ENCODE data around the gene FAR1. TPM values are rescaled to one million over a fixed set of nuclear protein-coding genes. Genes with fewer than 3 reads are reported as not detected.

The FAR1 gene
- total RNA-seq, 1 donor from 2014 or later, result 113 TPM

DNA sequence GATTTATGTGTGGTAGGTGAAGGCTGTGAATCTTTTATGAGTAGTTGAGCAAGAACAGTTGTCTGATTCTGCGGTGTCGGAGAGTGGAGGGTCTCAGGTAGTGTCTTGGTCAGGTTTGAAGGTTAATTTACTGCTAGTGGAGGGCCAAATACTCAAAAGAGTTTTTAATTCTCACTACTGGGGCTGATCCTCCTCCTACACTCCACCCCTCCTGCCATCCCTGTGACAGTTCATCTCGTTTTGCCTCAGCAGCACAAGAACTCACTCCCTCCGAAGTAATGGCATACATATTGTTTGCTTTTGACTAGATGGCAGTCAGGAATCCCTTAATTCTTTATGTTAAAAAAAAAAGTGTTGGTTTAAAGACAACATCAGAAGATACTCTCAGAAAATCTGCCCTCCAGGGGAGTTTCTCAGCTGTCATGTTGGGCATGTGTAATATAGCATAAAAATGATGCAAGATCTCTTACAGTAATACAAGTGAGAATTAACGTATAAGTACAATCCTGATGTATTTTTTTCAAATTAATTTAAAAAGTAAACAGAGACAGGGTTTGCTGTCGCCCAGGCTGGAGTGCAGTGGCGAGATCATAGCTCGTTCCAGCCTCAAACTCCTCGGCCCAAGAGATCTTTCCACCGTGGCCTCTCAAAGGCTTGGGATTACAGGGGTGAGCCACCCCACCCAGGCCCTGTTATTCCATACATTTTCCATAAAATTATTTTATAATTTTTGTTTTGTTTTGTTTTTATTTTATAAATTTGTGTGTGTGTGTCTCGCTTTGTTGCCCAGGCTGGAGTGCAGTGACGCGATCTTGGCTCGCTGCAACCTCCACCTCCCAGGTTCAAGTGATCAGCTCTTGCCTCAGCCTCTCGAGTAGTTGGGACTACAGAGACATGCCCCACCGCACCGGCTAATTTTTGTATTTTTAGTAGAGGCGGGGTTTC, 1.3 kb downstream of the FAR1 start:
- no peak for ATAC-seq

DNA sequence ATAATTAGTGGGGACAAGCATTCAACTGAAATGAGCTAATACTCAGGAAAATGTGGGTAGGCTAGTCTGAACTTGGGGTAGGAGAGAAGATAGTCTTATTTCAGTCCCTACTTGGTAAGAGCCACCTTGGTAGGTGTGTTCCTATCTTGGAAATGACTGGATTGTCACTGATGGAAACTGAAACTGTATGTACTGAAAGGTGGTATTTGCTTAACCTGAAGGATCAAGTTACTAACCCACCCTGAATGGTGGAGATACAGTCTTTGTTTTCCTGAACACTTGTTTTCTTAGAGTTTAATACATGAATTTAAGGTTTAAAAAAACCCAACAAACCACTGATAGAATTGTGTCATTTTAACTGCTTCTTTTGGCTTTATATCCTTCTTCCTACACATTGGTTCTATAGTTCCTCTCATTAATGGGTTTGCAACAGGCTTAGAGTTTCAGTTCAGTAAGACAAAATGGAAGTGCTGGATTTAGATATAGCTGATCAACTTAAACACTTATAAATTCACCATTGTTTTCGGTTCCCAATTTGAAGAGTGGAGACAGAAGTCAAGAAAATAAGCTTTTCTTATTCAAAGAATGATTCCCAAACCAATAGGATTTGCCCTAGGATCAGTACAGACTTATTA, 4.2 kb downstream of the FAR1 start:
- no peak for ATAC-seq

DNA sequence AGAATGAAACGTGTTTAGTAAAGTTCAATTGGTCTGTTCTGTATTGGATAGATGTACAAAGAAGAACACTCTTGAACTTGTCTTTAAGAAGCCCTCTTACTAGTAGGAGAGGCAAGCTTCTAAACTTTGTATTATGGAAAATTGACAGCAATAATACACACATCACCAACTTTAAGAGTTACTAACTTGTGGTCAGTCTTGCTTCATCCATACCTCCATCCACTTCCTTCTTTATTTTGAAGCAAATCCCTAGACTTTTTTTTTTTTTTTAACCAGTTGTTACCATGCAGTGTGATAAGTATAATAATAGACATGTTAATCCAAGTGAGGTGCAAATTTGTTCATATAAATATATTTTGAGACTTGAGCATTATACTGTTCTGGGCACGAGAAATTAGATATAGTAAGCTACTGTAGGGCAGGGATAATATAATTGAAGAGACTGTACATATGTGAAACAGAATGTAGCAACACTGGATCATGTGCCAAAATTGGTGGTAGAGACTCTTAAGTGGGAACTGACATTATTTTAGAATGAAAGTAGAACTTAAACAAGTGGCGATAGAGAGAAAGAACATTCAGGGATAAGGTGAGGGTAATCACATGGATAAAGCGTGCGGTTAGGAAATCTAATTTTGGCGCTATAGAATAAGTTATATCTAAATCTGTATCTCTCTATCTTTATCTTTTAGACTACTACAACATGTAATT, 6.5 kb downstream of the FAR1 start:
- ATAC-seq, result no peak

DNA sequence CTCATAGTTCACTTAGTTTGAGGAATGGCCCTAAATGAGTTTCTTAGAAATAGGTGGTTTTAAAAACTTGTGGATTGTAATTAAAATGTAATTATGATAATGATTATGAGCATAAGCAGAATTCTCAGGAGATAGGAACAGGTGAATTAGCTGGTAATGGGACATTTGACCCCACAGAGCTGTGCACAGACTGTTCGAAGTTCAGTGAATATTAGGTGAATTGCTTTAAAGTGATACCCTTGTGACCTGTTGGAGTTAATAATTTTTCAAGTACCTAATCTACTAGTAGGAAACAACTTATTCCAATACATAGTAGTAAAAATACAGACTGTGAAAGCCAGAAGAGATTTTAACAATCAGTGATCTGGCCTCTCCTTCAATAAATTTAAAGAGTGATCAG, 8.1 kb downstream of the FAR1 start:
- ATAC-seq, result no peak

DNA sequence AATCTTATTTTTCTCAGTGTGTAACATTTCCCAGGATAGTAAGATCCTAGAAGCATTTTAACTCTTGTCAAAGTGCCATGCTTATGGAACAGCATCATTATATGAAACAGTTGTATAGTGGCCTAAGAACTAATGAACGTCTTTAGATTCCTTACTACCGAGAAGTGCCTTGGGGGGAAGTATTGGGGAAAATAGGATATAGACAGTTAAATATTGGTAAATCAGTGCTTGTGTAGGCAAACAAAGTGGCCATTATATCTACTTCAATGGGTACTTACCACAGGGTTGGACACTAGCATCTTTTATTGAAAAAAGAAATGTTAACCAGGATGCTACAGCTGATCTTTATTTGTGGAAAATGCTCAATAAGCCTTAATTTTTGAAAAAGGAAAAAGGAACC, 11.3 kb downstream of the FAR1 start:
- ATAC-seq, result no peak

DNA sequence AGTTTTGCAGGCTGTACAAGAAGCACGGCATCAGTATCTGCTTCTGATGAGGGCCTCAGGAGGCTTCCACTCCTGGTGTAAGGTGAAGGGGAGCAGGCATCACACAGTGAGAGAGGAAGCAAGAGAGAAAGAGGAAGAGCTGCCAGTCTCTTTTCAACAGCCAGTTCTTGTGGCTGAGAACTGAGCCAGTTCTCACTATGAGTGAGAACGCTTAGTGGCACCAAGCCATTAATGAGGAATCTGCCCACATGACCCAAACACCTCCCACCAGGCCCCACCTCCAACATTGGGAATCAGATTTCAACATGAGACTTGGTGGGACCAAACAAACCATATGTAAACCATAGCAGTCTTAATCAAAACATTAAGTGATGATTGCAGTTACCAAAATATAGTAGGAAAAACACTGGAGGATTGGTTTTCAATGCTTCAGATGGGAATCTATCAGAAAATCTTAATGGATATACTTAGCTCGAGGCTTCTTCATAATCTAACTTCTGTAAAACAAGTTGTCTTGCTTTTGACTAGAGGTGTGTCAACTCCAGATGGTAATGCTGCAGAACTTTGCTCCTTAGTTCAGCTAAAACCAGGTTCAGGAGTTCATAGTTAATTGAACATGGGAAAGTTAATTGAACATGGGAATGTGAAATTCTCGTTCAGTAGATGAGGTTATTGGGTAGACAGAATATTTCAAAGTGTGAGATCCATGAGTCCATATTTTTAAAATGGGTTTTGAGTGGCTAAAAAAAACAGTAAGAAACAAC, 12.2 kb downstream of the FAR1 start:
- ATAC-seq, result peak; percentile 49

DNA sequence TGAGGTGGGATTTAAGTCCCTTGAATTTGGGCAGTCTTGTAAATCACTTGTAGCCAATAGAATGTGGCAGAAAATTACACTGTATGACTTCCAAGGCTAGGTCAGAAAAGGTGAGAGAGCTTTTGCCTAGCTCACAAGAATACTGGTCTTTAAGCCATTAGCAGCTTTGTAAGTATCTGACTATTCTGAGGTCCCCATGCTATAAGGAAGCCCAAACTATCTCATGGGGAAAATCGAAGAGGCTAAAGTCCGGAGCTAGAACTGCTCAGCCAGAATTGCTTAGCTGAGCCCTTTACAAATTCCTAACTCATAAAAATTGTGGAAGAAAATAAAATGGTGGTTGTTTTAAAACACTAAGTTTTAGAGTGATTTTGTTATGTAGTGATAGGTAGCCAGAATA, 13.0 kb downstream of the FAR1 start:
- no peak for ATAC-seq

DNA sequence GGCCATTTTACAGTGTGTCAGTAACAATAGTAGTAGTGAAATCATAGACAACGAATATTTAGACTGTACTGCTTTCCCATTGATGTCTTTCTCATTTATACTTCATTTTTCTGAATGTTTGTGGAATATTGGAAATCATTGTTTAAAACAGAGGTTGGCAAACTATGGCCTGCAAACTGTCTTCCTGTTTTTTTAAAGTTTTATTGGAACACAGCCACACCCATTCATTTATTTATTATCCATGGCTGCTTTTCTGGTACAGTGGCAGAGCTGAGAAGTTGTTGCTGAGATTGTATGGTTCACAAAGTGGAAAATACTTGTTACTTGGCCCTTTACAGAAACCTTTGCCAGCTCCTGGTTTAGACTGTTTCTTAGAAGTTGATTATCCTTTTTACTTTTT, 13.7 kb downstream of the FAR1 start:
- no peak for ATAC-seq

DNA sequence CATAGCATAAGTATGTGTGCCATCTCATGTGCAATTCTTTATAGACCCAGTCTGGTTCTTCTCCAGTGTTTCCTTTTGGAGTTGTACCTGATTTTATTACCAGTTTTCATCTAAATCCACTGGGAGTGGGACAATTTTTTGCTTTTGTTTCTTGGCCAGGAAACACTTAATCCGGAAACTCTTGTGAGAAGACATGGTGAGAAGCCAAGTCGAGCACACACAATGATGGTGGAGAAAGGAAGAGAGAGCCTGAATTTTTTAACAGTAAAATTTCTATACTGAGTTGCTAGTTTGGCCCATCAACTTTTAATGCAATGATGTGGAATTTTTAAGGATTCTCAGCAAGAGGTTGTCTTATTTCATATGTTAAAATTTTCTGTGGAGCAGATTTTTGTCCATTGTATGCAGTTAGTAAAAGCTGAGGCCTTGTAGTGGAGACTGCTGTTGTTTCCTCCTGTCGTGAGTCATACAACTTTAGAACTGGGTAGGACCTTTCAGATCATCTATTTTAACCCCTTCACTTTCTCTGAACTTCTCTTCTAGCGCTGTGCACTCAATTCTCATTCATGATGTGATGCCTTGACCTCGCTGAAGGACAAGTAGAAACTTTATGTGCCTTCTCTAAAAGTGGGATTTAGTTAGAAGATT, 17.1 kb downstream of the FAR1 start:
- peak; percentile 65 for ATAC-seq

DNA sequence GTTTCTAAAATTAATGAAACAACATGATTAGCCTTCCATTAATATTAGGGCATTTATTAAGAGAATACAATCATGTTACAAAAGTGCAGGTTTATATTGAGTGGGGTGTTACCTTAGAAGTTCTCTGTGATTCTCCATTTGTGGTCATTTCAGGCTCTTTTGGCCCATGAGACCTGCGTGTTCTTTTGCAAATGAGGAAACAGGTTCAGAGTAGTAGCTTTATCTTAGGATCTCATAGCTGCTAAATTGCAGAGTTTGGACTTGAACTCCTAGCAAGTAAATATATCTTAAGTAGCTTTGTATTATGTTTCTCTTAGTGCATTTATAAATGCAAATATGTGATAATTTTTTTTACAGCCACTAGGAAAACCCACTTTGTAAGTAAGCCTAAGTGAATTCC, 18.3 kb downstream of the FAR1 start:
- ATAC-seq, result no peak

DNA sequence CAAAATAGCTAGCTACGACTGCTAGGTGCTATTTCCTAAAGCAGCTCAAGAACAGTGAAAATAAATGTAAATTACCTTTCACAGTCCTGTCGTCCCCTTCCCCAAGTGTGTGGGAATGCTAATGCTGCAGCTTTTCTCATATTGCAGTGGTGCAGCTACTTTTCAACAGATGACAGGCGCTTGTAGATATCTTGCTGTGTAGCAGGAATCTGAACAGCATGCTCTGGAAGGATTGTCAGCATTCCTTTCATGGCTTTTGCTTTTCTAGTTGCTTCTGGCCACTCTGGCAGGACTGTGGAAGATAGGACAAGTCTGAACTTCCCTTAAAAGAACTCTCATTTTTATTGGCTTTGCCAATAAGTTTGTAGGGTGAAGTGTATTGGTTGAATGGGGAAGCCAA, 18.8 kb downstream of the FAR1 start:
- ATAC-seq, result no peak

DNA sequence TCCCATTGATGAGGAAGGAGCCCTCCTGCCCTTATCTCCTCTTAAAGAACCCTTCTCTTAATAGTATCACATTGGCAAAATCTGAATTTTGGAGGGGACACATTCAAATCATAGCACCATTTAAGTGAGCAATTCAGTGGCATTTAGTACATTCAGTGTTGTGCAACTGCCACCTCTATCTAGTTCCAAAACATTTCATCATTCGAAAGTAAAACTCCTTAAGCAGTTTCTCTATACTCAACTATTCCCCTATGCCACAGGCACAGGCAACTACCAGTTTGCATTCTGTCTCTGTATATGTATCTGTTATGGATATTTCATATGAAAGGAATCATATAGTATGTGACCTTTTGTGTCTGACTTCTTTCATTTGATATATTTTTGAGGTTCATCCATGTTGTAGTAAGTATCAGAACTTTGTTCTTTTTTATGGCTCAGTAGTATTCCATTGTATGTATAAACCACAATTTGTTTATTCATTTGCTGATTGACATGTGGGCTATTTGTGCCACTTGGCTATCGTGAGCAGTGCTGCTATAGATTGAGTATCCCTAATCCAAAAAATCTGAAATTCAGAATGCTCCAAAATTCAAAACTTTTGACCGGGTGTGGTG, 22.9 kb downstream of the FAR1 start:
- ATAC-seq, result peak; percentile 28

DNA sequence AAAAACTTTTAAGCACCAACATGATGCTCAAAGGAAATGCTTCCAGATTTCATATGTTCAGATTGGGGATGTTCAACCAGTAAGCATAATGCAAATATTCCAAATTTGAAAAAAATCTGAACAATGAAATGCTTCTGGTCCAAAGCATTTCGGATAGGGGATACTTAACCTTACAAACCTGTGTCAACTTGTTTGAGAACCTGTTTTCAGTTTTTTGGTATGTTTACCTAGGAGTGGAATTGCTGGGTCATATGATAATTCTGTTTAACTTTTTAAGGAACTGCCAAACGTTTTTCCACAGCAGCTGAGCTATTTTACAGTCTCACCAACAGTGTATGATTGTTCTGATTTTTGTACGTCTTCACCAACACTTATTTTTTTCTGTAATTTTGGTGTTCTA, 23.7 kb downstream of the FAR1 start:
- ATAC-seq, result peak; percentile 56

DNA sequence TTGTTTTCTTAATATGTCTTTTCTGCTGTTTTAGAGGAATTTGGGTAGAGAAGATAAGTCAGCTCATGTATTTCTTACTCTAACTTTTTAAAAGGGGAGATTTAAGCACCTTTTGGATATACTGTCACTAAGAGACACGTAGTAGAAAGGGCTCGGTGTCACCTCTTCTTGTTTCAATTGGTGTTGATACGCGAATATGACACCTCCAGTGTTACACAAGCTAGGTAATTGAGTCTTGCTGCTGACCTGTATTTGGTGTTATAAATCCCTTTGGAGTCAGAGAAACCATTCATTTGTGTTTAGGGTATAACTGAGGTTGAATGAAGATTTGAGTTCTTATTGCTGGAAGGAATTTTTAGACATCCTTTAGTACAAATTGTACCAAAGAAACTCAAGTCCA, 25.6 kb downstream of the FAR1 start:
- ATAC-seq, result no peak

DNA sequence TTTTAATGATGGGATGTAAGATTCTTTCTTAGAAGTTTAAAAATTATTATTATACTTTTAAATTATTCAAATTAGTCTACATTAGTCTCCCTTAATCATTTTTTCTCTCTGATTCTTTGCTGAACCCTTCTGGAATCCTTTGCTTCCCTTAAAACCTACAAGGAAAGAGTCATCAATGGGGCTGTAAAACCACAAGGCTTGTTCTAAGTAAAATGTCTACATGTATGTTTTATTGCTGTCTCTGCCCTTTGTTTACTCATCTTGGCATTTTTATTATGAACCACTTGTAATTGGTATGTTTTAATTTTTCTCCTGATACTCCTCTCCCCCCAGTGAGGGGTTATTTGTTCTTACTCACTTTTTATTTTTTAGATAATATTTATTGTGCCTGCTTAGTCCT, 27.4 kb downstream of the FAR1 start:
- no peak for ATAC-seq

DNA sequence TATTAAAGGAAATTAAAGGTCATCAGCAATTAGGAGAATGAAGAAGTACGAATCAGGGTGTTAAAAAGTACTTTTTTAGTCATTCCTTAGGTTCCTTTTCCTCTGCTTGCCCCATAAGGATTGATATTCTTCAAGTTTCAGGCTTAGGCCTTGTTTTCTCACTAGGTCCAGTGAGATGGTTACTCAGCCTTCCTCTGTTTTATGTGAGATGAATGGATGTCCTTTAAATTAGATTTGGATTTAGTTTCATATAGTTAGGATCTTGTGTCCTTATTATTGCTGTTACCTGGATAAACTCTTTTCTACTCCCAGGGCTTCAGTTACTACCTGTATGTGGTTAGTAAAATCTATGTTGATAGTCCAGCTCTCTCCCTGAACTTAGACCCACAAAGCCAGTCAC, 29.2 kb downstream of the FAR1 start:
- ATAC-seq, result no peak

DNA sequence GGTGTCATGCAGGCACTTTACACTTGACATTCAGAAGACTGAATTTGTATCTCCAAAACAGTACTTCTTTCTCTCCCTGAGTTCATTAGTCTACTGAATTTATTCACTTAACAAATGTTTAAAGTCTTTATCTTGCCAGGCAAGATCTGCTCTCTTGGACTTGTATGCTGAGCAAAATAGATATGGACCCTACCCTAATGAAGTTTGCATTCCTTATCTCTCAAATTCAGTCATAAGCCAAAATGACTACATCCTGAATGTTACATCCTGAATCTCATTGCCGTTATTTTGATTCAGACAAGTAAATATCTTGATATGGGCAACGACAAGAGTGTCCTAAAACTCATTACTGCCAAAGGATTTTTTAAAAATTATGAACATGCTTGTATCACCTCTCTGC, 29.7 kb downstream of the FAR1 start:
- ATAC-seq, result no peak

DNA sequence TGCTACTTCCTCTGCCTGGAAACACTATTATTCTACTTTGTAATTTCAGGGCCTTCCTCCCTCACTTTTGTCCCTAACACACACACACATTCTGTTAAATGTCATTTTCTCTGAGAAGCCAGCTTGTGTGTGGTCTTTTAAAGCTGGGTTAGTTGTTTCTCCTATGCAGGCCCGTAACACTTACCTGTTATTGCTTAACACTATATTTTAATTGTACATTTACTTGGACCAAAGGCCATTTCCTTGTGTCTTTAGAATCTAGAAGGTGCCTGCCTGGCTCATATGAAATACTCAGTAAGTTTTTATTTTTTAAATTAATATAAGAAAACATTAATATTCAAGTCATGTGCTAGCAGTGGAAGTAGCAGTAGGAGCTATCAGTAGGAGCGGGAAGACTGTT, 30.6 kb downstream of the FAR1 start:
- ATAC-seq, result no peak

DNA sequence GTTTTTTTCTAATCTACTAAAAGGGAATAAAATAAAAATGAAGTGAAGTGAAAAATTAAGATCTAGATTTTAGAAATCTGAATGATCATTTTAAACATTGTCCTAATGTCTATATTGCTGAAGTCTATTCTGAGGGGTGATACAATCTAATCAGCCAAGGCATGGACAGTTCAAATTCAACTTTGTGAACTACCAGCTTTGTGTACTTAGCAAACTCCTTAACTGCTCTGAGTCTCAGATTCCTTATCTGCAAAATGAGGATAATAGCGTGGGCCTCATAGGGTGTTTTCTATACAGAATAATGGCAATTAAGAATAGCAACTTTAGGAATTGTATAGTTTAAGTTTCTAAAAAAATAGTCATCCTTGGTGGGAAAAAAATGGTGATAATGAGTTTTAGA, 31.4 kb downstream of the FAR1 start:
- no peak for ATAC-seq

DNA sequence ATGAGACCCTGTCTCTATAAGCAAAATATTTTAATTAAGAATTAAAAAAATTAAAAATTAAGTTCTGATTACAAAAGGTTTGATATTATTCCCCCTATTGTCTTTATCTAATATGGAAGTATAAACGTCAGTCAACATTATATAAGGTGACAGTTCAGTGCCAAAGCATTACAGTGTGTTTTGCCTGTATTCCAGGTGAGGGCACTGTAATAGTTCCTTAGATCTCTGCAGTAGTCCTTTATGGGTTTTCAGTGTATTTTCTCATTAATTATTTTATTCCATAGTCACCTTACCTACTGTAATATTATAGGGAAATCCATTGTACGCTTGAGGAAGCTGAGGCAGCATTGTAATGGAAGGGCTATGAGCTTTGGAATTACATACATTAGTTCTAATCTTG, 33.0 kb downstream of the FAR1 start:
- no peak for ATAC-seq

DNA sequence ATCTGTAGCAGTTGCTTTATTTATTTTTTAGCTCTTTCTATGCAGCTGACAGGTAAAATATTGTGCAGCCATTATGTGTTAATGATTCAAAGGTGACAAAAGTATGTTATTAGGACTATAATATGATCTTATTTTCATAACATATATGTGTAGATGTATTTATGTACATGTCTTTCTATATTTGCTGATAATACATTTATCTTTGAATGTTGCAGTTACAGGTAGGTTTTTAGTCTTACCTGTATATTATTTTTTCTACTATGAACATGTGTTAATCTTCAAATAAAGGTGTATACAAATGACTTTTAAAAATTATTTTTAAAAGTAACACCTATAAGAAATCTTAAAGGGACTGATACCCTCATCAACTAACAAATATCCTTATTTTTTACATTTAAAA, 33.6 kb downstream of the FAR1 start:
- ATAC-seq, result no peak

DNA sequence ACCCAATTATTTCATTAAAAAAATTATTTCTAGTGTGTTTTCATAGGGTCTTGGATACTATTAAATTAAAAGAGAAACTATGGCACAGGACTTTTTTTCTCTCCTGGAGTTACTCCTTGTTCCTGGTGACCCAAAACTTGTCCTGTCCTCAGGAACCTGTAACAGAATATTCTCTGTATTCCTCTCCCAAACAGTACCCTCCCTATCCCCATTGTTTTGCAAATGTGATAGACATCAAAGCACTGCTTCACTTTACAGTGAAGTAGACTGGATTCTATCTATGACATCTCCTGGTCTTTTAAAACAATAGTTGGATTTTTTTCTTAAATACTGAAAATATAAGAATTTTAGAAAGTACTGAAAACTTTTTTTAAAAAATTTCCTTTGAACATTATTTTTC, 37.2 kb downstream of the FAR1 start:
- no peak for ATAC-seq
